ENCODE results near the gene NACC1. TPM values are rescaled to one million over a fixed set of nuclear protein-coding genes. Genes with fewer than 3 reads are reported as not detected.

Gene NACC1
- total RNA-seq, 3 donors from 2014 or later: 42.2 to 58.9 (median 54.1) TPM

- H3K36me3 ChIP-seq (ENCODE audit: low read depth): no peaks in the 10 kb centered on the region
Measured at GRCh38 chr19:13077240-13077639, 40.8 kb upstream of the NACC1 start.

GRCh38 chr19:13078381-13078780 lies 39.7 kb upstream of the NACC1 start:
- no peak for TF ChIP-seq CTCF (IDR thresholded peaks at IDR 0.05)
- Histone ChIP-seq H3K36me3 (ENCODE audit: low read depth) (no peaks in the 10 kb centered on the region), H3K4me1 (ENCODE audit: low read depth) (peaks cover 34% of the 10 kb centered on the region), H3K4me3 (no peak overlapping the region), H3K9me3 (no peaks in the 10 kb centered on the region)
- ATAC-seq: no peak
- no peak for DNase-seq
- intact Hi-C loops (cut with DNase I, micrococcal nuclease): no loop called here

More at GRCh38 chr19:13077240-13077639, 40.8 kb upstream of the NACC1 start:
- H3K4me3 ChIP-seq: no peak overlapping the region
- ATAC-seq (no peak), DNase-seq (no peak)
- intact Hi-C loops (cut with DNase I, micrococcal nuclease): no loop called here
- H3K4me1 ChIP-seq (ENCODE audit: low read depth): peaks cover 34% of the 10 kb centered on the region
- no peaks in the 10 kb centered on the region for H3K9me3 ChIP-seq
- no peak for TF ChIP-seq CTCF (IDR thresholded peaks at IDR 0.05)

GRCh38 chr19:13078897-13079541 lies 39.0 kb upstream of the NACC1 start:
- intact Hi-C loops (cut with DNase I, micrococcal nuclease): no loop called here
- H3K4me3 ChIP-seq: no peak overlapping the region
- no peaks in the 10 kb centered on the region for H3K36me3 ChIP-seq (ENCODE audit: low read depth)
- ATAC-seq (peak; percentile 48), DNase-seq (peak in 2 of 3 donors; percentile 51 to 67)
- no peak for TF ChIP-seq CTCF (IDR thresholded peaks at IDR 0.05)
- H3K4me1 ChIP-seq (ENCODE audit: low read depth): peaks cover 34% of the 10 kb centered on the region
- H3K9me3 ChIP-seq: no peaks in the 10 kb centered on the region

- intact Hi-C loops (cut with DNase I, micrococcal nuclease): no loop called here
- peak; percentile 93 for ATAC-seq
Measured at GRCh38 chr19:13079542-13079986, 38.5 kb upstream of the NACC1 start.

GRCh38 chr19:13082192-13083007 lies 35.7 kb upstream of the NACC1 start:
- TF ChIP-seq CTCF (IDR thresholded peaks at IDR 0.05): no peak
- H3K4me1 ChIP-seq (ENCODE audit: low read depth): peaks cover 25% of the 10 kb centered on the region
- no peak overlapping the region for H3K4me3 ChIP-seq
- intact Hi-C loops (cut with DNase I, micrococcal nuclease): no loop called here
- no peaks in the 10 kb centered on the region for H3K9me3 ChIP-seq
- no peaks in the 10 kb centered on the region for H3K36me3 ChIP-seq (ENCODE audit: low read depth)
- no peak for DNase-seq
- no peak for ATAC-seq

More at GRCh38 chr19:13079542-13079986, 38.5 kb upstream of the NACC1 start:
- peak; percentile 81 to 89 (median 88) for DNase-seq
- peaks cover 34% of the 10 kb centered on the region for H3K4me1 ChIP-seq (ENCODE audit: low read depth)
- H3K36me3 ChIP-seq (ENCODE audit: low read depth): no peaks in the 10 kb centered on the region
- H3K9me3 ChIP-seq: no peaks in the 10 kb centered on the region
- no peak overlapping the region for H3K4me3 ChIP-seq
- TF ChIP-seq CTCF (IDR thresholded peaks at IDR 0.05): no peak
